Testis (tissue), 2 donors: Measurements from ENCODE around the gene DOCK11.

ENCODE experiments used
- POLR2A ChIP-seq: fragments of 450-650 bp; IDR thresholded peaks from one replicate; pipeline ENCODE4 v1.6.1; 2017; ENCODE audit warnings: antibody characterized with exemption, mild to moderate bottlenecking, moderate library complexity
- TF ChIP-seq, protein P1 (sequence below), 3 experiments: fragments of 450-650 bp in 2 of 3; fragments of 200-600 bp in 1 of 3; sonication (generic) in 1 of 3; IDR thresholded peaks; one replicate each; pipeline ENCODE4 v1.5.1; 2016 to 2019; ENCODE audit warnings: antibody characterized with exemption in 3 of 3, mild to moderate bottlenecking in 2 of 3, moderate library complexity in 1 of 3

DNA sequence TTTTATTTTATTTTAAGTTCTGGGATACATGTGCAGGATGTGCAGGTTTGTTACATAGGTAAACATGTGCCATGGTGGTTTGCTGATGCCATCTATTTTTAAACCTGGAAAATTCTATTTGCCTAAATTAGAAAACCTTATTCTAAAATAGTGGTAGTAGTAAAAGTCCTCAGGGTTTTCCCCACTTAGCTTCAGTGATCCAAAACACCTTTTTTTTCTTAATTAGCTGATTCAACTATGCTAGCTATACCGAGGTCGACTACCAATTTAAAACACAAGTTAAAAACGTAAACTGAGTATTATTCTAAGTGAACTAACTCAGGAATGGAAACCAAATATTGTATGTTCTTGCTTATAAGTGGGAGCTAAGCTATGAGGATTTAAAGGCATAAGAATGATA lies 161.8 kb downstream of the DOCK11 start:
- TF ChIP-seq, protein P1, sequence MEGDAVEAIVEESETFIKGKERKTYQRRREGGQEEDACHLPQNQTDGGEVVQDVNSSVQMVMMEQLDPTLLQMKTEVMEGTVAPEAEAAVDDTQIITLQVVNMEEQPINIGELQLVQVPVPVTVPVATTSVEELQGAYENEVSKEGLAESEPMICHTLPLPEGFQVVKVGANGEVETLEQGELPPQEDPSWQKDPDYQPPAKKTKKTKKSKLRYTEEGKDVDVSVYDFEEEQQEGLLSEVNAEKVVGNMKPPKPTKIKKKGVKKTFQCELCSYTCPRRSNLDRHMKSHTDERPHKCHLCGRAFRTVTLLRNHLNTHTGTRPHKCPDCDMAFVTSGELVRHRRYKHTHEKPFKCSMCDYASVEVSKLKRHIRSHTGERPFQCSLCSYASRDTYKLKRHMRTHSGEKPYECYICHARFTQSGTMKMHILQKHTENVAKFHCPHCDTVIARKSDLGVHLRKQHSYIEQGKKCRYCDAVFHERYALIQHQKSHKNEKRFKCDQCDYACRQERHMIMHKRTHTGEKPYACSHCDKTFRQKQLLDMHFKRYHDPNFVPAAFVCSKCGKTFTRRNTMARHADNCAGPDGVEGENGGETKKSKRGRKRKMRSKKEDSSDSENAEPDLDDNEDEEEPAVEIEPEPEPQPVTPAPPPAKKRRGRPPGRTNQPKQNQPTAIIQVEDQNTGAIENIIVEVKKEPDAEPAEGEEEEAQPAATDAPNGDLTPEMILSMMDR (IDR thresholded peaks at IDR 0.05): no peak
- no peak for TF ChIP-seq POLR2A
